ENCODE data around the gene PSME2. TPM values are rescaled to one million over a fixed set of nuclear protein-coding genes. Genes with fewer than 3 reads are reported as not detected.

PSME2 gene
- total and polyA plus RNA-seq, 9 of the 15 experiments (the other 6 are each of a cell fraction or from before 2014, with no cell fraction given) = 111 to 579 (median 159) TPM

- TF ChIP-seq ZNF445 (CRISPR knock-in tag; IDR thresholded peaks at IDR 0.05; ENCODE audit: low read depth) (no peak), POLR2AphosphoS5 (IDR thresholded peaks at IDR 0.05; ENCODE audit: control insufficient read depth, insufficient read depth, low read depth, low read length) (0 out of 2 replicates have a peak, but pooled peaks have one; percentile 21), HDAC2 (IDR thresholded peaks at IDR 0.05) (0 out of 2 replicates have a peak, but pooled peaks have one; percentile 45), BMI1 (IDR thresholded peaks at IDR 0.05; ENCODE audit: low read length) (no peak), ZNF184 (CRISPR knock-in tag; IDR thresholded peaks at IDR 0.05) (no peak), ZNF766 (CRISPR knock-in tag; conservative IDR thresholded peaks at IDR 0.05) (no peak), HDAC1 (IDR thresholded peaks at IDR 0.05) (no peak), NFE2 (IDR thresholded peaks at IDR 0.05; ENCODE audit: low read depth) (no peak), SRSF1 (IDR thresholded peaks at IDR 0.05; ENCODE audit: low read depth, low read length) (no peak), IRF2 (CRISPR knock-in tag; IDR thresholded peaks at IDR 0.05) (no peak), DDX20 (tag; IDR thresholded peaks at IDR 0.05; ENCODE audit: low read depth) (no peak), SRSF3 (IDR thresholded peaks at IDR 0.05; ENCODE audit: insufficient read depth, low read length) (no peak), MED1 (CRISPR knock-in tag; IDR thresholded peaks at IDR 0.05; ENCODE audit: borderline replicate concordance) (no peak), KLF6 (CRISPR knock-in tag; IDR thresholded peaks at IDR 0.05; ENCODE audit: borderline replicate concordance) (0 out of 2 replicates have a peak, but pooled peaks have one; percentile 22), ZNF551 (CRISPR knock-in tag; IDR thresholded peaks at IDR 0.05) (no peak), ZNF586 (CRISPR knock-in tag; conservative IDR thresholded peaks at IDR 0.05) (no peak), JUNB (CRISPR knock-in tag; conservative IDR thresholded peaks at IDR 0.05) (no peak)
- TF ChIP-seq, protein P1, sequence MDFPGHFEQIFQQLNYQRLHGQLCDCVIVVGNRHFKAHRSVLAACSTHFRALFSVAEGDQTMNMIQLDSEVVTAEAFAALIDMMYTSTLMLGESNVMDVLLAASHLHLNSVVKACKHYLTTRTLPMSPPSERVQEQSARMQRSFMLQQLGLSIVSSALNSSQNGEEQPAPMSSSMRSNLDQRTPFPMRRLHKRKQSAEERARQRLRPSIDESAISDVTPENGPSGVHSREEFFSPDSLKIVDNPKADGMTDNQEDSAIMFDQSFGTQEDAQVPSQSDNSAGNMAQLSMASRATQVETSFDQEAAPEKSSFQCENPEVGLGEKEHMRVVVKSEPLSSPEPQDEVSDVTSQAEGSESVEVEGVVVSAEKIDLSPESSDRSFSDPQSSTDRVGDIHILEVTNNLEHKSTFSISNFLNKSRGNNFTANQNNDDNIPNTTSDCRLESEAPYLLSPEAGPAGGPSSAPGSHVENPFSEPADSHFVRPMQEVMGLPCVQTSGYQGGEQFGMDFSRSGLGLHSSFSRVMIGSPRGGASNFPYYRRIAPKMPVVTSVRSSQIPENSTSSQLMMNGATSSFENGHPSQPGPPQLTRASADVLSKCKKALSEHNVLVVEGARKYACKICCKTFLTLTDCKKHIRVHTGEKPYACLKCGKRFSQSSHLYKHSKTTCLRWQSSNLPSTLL (IDR thresholded peaks at IDR 0.05) = no peak
- TF ChIP-seq, protein P2, sequence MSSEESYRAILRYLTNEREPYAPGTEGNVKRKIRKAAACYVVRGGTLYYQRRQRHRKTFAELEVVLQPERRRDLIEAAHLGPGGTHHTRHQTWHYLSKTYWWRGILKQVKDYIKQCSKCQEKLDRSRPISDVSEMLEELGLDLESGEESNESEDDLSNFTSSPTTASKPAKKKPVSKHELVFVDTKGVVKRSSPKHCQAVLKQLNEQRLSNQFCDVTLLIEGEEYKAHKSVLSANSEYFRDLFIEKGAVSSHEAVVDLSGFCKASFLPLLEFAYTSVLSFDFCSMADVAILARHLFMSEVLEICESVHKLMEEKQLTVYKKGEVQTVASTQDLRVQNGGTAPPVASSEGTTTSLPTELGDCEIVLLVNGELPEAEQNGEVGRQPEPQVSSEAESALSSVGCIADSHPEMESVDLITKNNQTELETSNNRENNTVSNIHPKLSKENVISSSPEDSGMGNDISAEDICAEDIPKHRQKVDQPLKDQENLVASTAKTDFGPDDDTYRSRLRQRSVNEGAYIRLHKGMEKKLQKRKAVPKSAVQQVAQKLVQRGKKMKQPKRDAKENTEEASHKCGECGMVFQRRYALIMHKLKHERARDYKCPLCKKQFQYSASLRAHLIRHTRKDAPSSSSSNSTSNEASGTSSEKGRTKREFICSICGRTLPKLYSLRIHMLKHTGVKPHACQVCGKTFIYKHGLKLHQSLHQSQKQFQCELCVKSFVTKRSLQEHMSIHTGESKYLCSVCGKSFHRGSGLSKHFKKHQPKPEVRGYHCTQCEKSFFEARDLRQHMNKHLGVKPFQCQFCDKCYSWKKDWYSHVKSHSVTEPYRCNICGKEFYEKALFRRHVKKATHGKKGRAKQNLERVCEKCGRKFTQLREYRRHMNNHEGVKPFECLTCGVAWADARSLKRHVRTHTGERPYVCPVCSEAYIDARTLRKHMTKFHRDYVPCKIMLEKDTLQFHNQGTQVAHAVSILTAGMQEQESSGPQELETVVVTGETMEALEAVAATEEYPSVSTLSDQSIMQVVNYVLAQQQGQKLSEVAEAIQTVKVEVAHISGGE (CRISPR knock-in tag; IDR thresholded peaks at IDR 0.05) = peak in 1 of 3 experiments; percentile 64; a peak in 2 of 6 replicates
- TF ChIP-seq, protein P3, sequence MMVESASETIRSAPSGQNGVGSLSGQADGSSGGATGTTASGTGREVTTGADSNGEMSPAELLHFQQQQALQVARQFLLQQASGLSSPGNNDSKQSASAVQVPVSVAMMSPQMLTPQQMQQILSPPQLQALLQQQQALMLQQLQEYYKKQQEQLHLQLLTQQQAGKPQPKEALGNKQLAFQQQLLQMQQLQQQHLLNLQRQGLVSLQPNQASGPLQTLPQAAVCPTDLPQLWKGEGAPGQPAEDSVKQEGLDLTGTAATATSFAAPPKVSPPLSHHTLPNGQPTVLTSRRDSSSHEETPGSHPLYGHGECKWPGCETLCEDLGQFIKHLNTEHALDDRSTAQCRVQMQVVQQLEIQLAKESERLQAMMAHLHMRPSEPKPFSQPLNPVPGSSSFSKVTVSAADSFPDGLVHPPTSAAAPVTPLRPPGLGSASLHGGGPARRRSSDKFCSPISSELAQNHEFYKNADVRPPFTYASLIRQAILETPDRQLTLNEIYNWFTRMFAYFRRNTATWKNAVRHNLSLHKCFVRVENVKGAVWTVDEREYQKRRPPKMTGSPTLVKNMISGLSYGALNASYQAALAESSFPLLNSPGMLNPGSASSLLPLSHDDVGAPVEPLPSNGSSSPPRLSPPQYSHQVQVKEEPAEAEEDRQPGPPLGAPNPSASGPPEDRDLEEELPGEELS (CRISPR knock-in tag; IDR thresholded peaks at IDR 0.05; ENCODE audit: borderline replicate concordance) = no peak
Observed at GRCh38 chr14:24160850-24161804, 14.7 kb upstream of the PSME2 start, which contains the start of gene IRF9 (continued).

All from K562 (cell line).